ENCODE measurements around the gene EPS8. TPM values are rescaled to one million over a fixed set of nuclear protein-coding genes. Genes with fewer than 3 reads are reported as not detected.

The EPS8 gene
- polyA plus RNA-seq (2013, experiment 1 of 2) = 61.8 TPM
- polyA plus RNA-seq (2013, experiment 2 of 2) = 60.9 TPM

GRCh38 chr12:15789220-15790171, at the start of gene EPS8:
EPS8 (minus strand) TSS chr12:15789388; CDS start chr12:15682951, 106,437 bp downstream.
- Histone ChIP-seq H2AFZ (ENCODE audit: low read depth, low read length) (peak within 1 kb of the TSS; percentile 90), H2AK5ac (ENCODE audit: low read length, severe bottlenecking) (no peak within 1 kb of the TSS), H2BK5ac (ENCODE audit: low read depth, low read length, poor library complexity, severe bottlenecking) (peak within 1 kb of the TSS; percentile 94), H2BK15ac (ENCODE audit: low read depth, poor library complexity, severe bottlenecking) (peak within 1 kb of the TSS; percentile 89), H2BK120ac (ENCODE audit: low read depth, low read length) (peak within 1 kb of the TSS; percentile 92), H3K4me2 (ENCODE audit: low read length, poor library complexity, severe bottlenecking) (peak within 1 kb of the TSS; percentile 76), H3K36me3 (ENCODE audit: control insufficient read depth in 1 of 2, insufficient read depth in 2 of 2, low read depth in 1 of 2, low read length in 2 of 2) (peaks cover 0 to 10% of the 10 kb centered on the region in 2 experiments), H3K18ac (ENCODE audit: low read depth in 1 of 2, low read length in 2 of 2) (peak within 1 kb of the TSS; percentile 95 to 99), H2BK12ac (ENCODE audit: low read length in 2 of 2) (peak within 1 kb of the TSS; percentile 38 to 94), H3K27me3 (ENCODE audit: control insufficient read depth in 1 of 2, insufficient read depth in 1 of 2, low read length in 2 of 2) (no peaks in the 10 kb centered on the region), H3K27ac (ENCODE audit: low read length, poor library complexity, severe bottlenecking) (peak within 1 kb of the TSS; percentile 96), H3K4me3 (ENCODE audit: insufficient read depth in 1 of 2, low read depth in 1 of 2, low read length in 2 of 2) (peak within 1 kb of the TSS; percentile 95 to 98), H3K23ac (ENCODE audit: low read length in 2 of 2) (peak within 1 kb of the TSS; percentile 97 to 98), H4K91ac (ENCODE audit: low read length) (peak within 1 kb of the TSS; percentile 99), H3K9ac (ENCODE audit: low read length) (peak within 1 kb of the TSS; percentile 94), H3K4me1 (ENCODE audit: control insufficient read depth, insufficient read depth, low read depth, low read length) (no peaks in the 10 kb centered on the region), H3K79me1 (replicated peaks; ENCODE audit: low read length, poor library complexity, severe bottlenecking) (no peaks in the 10 kb centered on the region), H4K8ac (ENCODE audit: low read length) (peak within 1 kb of the TSS; percentile 94), H3K14ac (ENCODE audit: low read length in 2 of 2) (peak within 1 kb of the TSS; percentile 57 to 92), H3K9me3 (ENCODE audit: control insufficient read depth, low read length) (peaks cover 3% of the 10 kb centered on the region), H3K4ac (ENCODE audit: low read depth in 1 of 2, low read length in 2 of 2) (peak within 1 kb of the TSS; percentile 86 to 87)
- WGBS = 1% methylated on average over 78 of the region's 85 CpGs
- peak; percentile 92 for DNase-seq

- Histone ChIP-seq H3K4ac (ENCODE audit: low read depth in 1 of 2, low read length in 2 of 2) (no peak overlapping the region), H3K4me2 (ENCODE audit: low read length, poor library complexity, severe bottlenecking) (no peak overlapping the region), H3K27me3 (ENCODE audit: control insufficient read depth in 1 of 2, insufficient read depth in 1 of 2, low read length in 2 of 2) (no peaks in the 10 kb centered on the region), H3K14ac (ENCODE audit: low read length in 2 of 2) (no peak overlapping the region), H2BK5ac (ENCODE audit: low read depth, low read length, poor library complexity, severe bottlenecking) (no peak overlapping the region), H2BK15ac (ENCODE audit: low read depth, poor library complexity, severe bottlenecking) (no peak overlapping the region), H3K9ac (ENCODE audit: low read length) (peak overlapping the region; percentile 46), H3K23ac (ENCODE audit: low read length in 2 of 2) (no peak overlapping the region), H3K4me3 (ENCODE audit: insufficient read depth in 1 of 2, low read depth in 1 of 2, low read length in 2 of 2) (no peak overlapping the region), H3K36me3 (ENCODE audit: control insufficient read depth in 1 of 2, insufficient read depth in 2 of 2, low read depth in 1 of 2, low read length in 2 of 2) (no peaks in the 10 kb centered on the region), H2BK120ac (ENCODE audit: low read depth, low read length) (no peak overlapping the region), H2BK12ac (ENCODE audit: low read length in 2 of 2) (no peak overlapping the region), H3K27ac (ENCODE audit: low read length, poor library complexity, severe bottlenecking) (no peak overlapping the region), H2AK5ac (ENCODE audit: low read length, severe bottlenecking) (no peak overlapping the region), H4K91ac (ENCODE audit: low read length) (no peak overlapping the region), H3K79me1 (replicated peaks; ENCODE audit: low read length, poor library complexity, severe bottlenecking) (no peaks in the 10 kb centered on the region), H3K9me3 (ENCODE audit: control insufficient read depth, low read length) (no peaks in the 10 kb centered on the region), H2AFZ (ENCODE audit: low read depth, low read length) (no peak overlapping the region), H4K8ac (ENCODE audit: low read length) (no peak overlapping the region), H3K18ac (ENCODE audit: low read depth in 1 of 2, low read length in 2 of 2) (no peak overlapping the region), H3K4me1 (ENCODE audit: control insufficient read depth, insufficient read depth, low read depth, low read length) (no peaks in the 10 kb centered on the region)
- DNase-seq = peak; percentile 45
- WGBS = 82% methylated on average over 4 of the region's 5 CpGs
Measured at GRCh38 chr12:15837141-15837790, 48.1 kb upstream of the EPS8 start.

GRCh38 chr12:15834575-15834974, 45.4 kb upstream of the EPS8 start:
- H2BK12ac ChIP-seq (ENCODE audit: low read length in 2 of 2) = no peak overlapping the region
- no peak for DNase-seq

More at GRCh38 chr12:15834575-15834974, 45.4 kb upstream of the EPS8 start:
- 93% methylated on average over 2 of the region's 4 CpGs for WGBS
- no peak overlapping the region for H3K23ac ChIP-seq (ENCODE audit: low read length in 2 of 2)
- no peak overlapping the region for H2BK5ac ChIP-seq (ENCODE audit: low read depth, low read length, poor library complexity, severe bottlenecking)
- no peak overlapping the region for H3K4ac ChIP-seq (ENCODE audit: low read depth in 1 of 2, low read length in 2 of 2)
- H3K9me3 ChIP-seq (ENCODE audit: control insufficient read depth, low read length) = no peaks in the 10 kb centered on the region
- H3K4me2 ChIP-seq (ENCODE audit: low read length, poor library complexity, severe bottlenecking) = no peak overlapping the region
- no peak overlapping the region for H3K14ac ChIP-seq (ENCODE audit: low read length in 2 of 2)
- no peak overlapping the region for H3K27ac ChIP-seq (ENCODE audit: low read length, poor library complexity, severe bottlenecking)
- H3K36me3 ChIP-seq (ENCODE audit: control insufficient read depth in 1 of 2, insufficient read depth in 2 of 2, low read depth in 1 of 2, low read length in 2 of 2) = no peaks in the 10 kb centered on the region
- no peak overlapping the region for H2BK120ac ChIP-seq (ENCODE audit: low read depth, low read length)
- H3K18ac ChIP-seq (ENCODE audit: low read depth in 1 of 2, low read length in 2 of 2) = no peak overlapping the region
- H3K4me3 ChIP-seq (ENCODE audit: insufficient read depth in 1 of 2, low read depth in 1 of 2, low read length in 2 of 2) = no peak overlapping the region
- no peaks in the 10 kb centered on the region for H3K27me3 ChIP-seq (ENCODE audit: control insufficient read depth in 1 of 2, insufficient read depth in 1 of 2, low read length in 2 of 2)
- H2AK5ac ChIP-seq (ENCODE audit: low read length, severe bottlenecking) = no peak overlapping the region
- no peaks in the 10 kb centered on the region for H3K4me1 ChIP-seq (ENCODE audit: control insufficient read depth, insufficient read depth, low read depth, low read length)
- no peak overlapping the region for H4K91ac ChIP-seq (ENCODE audit: low read length)
- no peaks in the 10 kb centered on the region for H3K79me1 ChIP-seq (replicated peaks; ENCODE audit: low read length, poor library complexity, severe bottlenecking)
- no peak overlapping the region for H2AFZ ChIP-seq (ENCODE audit: low read depth, low read length)
- no peak overlapping the region for H4K8ac ChIP-seq (ENCODE audit: low read length)
- H2BK15ac ChIP-seq (ENCODE audit: low read depth, poor library complexity, severe bottlenecking) = no peak overlapping the region
- H3K9ac ChIP-seq (ENCODE audit: low read length) = no peak overlapping the region

All from mesenchymal stem cell (in vitro differentiated cells and primary cell).